GM19035 (cell line): ENCODE results near the gene TEX9.
A peak's percentile ranks its signal among the peaks of the same experiment; 100 is the strongest.
"Not testable (repeated sequence)": the region's sequence is repeated elsewhere in the genome, so short reads cannot be mapped to it uniquely, and the experiment has no call there.

Source experiments
- ATAC-seq: cut with Tn5 transposase; IDR thresholded peaks from one replicate; pipeline ENCODE4 v1.9.1; 2021; ENCODE audit not compliant: unreplicated experiment

Gene TEX9

DNA sequence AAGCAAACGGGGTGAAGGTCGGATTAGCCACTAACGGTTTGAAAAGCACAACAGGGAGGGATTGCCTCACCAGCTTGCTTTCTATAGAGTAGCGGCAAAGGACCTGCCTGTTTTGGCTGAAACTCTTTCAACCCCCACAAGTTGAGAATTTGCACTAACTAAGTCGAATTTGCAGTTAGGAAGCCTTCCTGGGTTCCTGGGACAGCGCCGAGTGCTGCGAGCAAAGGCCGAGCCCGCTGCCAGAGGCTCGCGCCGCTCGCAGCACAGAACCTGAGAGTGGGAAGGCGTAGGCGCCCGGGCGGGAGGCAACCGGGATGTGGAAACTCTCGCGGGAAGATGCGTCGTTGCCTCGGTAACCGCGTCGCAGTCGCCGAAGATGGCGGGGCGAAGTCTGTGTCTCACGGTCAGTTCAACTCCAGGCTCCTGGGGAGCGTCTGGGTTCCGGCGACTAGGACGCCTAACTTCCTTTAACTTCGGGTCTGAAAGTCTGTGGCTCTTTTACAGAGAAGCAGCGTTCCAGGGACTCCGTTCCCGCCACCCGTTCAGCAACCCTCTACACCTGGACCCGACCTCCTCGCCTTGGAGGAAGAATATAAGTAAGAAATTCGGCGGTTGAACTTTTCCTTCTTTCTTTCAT is at the start of gene TEX9:
Gene TEX9 (plus strand): TSS at position 352 of the 637 bp plus-strand sequence. CDS start 25 bp downstream, at position 377.
- ATAC-seq = peak; percentile 87

- not testable (repeated sequence) for ATAC-seq
Observed at GRCh38 chr15:56316561-56316960, 48.7 kb upstream of the TEX9 start.

- no peak for ATAC-seq
Observed at GRCh38 chr15:56320316-56320715, 44.9 kb upstream of the TEX9 start.

GRCh38 chr15:56320861-56321260 is 44.4 kb upstream of the TEX9 start:
- ATAC-seq = no peak

- ATAC-seq = no peak
Observed at GRCh38 chr15:56322444-56322843, 42.8 kb upstream of the TEX9 start.

- ATAC-seq = no peak
Observed at GRCh38 chr15:56323435-56323834, 41.8 kb upstream of the TEX9 start.

GRCh38 chr15:56325186-56325585 is 40.0 kb upstream of the TEX9 start:
- no peak for ATAC-seq

DNA sequence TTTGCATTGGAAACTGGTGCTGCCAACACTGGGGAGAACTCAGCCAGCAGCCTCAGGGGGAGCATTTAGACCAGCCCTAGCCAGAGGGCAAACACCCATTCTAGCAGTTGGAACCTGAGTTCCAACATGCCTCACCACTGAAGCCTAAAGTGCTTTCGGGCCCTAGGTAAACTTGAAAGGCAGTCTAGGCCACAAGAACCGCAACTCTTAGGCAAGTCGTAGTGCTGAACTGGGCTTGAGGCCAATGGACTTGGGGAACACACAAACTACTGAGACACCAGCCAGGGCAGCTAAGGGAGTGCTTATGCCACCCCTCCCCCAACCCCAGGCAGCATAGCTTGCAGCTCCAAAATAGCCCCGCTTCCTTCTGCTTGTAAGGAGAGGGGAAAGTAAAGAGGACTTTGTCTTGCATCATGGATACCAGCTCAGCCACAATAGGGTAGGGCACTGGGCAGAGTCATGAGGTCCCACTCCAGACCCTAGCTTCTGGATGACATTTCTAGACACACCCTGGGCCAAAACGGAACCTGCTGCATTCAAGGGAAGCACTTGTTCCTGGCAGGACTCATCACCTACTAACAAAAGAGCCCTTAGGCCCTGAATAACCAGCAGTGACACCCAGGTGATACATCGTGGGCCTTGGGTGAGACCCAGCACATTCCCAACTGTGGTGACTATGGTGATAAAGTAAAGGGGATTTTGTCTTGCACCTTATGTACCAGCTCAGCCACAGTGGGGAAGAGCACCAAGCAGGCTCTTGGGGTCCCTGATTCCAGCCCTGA is 37.3 kb upstream of the TEX9 start:
- no peak for ATAC-seq

- no peak for ATAC-seq
Observed at GRCh38 chr15:56337084-56337725, 28.0 kb upstream of the TEX9 start.

- no peak for ATAC-seq
Observed at GRCh38 chr15:56339594-56339993, 25.6 kb upstream of the TEX9 start.

- ATAC-seq = no peak
Observed at GRCh38 chr15:56341201-56341600, 24.0 kb upstream of the TEX9 start.

GRCh38 chr15:56342653-56343052 is 22.6 kb upstream of the TEX9 start:
- ATAC-seq = no peak

- no peak for ATAC-seq
Observed at GRCh38 chr15:56343879-56344278, 21.3 kb upstream of the TEX9 start.

- no peak for ATAC-seq
Observed at GRCh38 chr15:56344336-56344735, 20.9 kb upstream of the TEX9 start.

- no peak for ATAC-seq
Observed at GRCh38 chr15:56346414-56346813, 18.8 kb upstream of the TEX9 start.

GRCh38 chr15:56349554-56349953 is 15.7 kb upstream of the TEX9 start:
- ATAC-seq = no peak

GRCh38 chr15:56351353-56351752 is 13.9 kb upstream of the TEX9 start:
- ATAC-seq = no peak

DNA sequence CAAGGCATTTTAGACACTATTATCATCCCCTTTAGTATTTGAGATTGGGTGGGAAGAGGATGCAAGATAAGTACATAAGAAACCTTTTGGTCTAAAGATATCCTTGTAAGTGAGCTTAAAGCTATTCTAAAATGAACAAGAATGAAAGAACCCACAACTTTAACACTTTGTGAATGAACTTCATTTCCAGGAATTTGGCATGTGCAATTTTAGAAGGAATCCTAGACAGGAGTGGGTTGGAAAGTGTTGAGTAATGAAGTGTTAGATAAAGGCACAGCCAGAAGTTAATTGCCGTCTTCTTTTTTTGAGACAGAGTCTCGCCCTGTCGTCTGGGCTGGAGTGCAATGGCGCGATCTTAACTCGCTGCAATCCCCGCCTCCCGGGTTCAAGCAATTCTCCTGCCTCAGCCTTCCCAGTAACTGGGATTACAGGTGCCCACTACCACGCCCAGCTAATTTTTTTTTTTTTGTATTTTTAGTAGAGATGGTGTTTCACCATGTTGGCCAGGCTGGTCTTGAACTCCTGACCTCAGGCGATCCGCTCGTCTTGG is 13.2 kb upstream of the TEX9 start:
- ATAC-seq = no peak

DNA sequence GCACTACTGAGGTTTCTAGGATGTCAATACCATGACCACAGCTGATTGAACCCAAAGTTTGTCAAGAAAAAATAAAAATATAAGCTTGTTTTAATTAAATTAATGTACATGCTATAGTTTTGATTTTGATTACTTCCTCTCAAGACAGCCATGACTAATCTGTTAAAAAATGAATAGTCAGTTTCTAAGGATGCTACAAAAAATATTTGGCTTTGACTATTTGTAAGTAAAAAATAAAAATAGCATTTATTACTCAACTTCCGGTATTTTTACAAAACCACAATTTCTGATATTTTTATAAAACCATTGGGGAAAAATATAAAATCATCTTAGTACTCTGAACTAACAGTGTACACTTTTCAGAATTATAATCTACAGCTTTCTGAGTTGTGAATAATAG is 12.1 kb upstream of the TEX9 start:
- no peak for ATAC-seq

GRCh38 chr15:56353740-56354139 is 11.5 kb upstream of the TEX9 start:
- no peak for ATAC-seq

DNA sequence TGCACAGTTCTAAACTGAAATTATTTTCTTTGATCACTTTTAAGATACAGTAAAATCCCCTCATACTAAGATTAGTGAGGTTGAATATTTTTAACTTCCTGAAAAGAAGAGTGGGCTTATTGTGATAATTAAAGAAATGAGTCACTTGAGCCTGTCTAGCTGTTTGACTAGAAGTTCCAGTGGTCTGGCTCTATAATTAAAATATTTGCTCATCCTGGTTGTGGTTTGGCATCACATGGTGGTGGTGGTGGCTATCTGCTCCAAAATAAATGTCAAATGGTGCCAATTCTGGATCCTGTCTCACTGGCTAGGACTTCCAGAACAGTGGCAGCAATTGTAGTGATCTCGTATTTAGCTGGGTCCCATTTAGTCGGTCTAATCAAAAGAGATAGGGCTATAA is 8.6 kb upstream of the TEX9 start:
- ATAC-seq = peak; percentile 72

GRCh38 chr15:56358604-56359003 is 6.6 kb upstream of the TEX9 start:
- no peak for ATAC-seq
